Ascending aorta (tissue), 2 donors: ENCODE results near the gene RETREG3. TPM values are rescaled to one million over a fixed set of nuclear protein-coding genes. Genes with fewer than 3 reads are reported as not detected.

Source experiments
- DNase-seq, 2 donors: peaks; one replicate each; pipeline ENCODE4 v3.0.0-alpha.2; 2019; ENCODE audit warnings: low spot score in 2 of 2
- H3K27ac ChIP-seq, 2 donors: fragments of 200-600 bp; sonication (generic); one replicate each; pipeline ENCODE4 v1.5.1; 2016 to 2017; ENCODE audit warnings: mild to moderate bottlenecking in 1 of 2
- H3K27me3 ChIP-seq: fragments of 200-600 bp; sonication (generic); one replicate; pipeline ENCODE4 v1.5.1; 2017
- H3K36me3 ChIP-seq, 2 donors: fragments of 200-600 bp; sonication (generic); one replicate each; pipeline ENCODE4 v1.5.1; 2016
- H3K4me1 ChIP-seq, 2 donors: fragments of 200-600 bp; sonication (generic); one replicate each; pipeline ENCODE4 v1.5.1; 2016 to 2017; ENCODE audit warnings: mild to moderate bottlenecking in 1 of 2
- H3K4me3 ChIP-seq, 2 donors: fragments of 200-600 bp; sonication (generic); one replicate each; pipeline ENCODE4 v1.5.1; 2016 to 2017; ENCODE audit warnings: mild to moderate bottlenecking in 1 of 2
- H3K9me3 ChIP-seq, 2 donors: fragments of 200-600 bp; sonication (generic); one replicate each; pipeline ENCODE4 v1.5.1; 2016
- CTCF ChIP-seq, 3 experiments: fragments of 200-600 bp in 2 of 3; fragments of 450-650 bp in 1 of 3; sonication (generic) in 2 of 3; IDR thresholded peaks; one replicate each; pipeline ENCODE4 v1.5.1; 2016 to 2019; ENCODE audit warnings: antibody characterized with exemption in 3 of 3, mild to moderate bottlenecking in 1 of 3, moderate library complexity in 1 of 3
- intact Hi-C: fragments of 100-400 bp; cut with DNase I; formaldehyde crosslinking; loops from one replicate; pipeline ENCODE4 v1.15.1; 2023
- total RNA-seq: library from RNA; depleted of rRNA; stranded (reverse); fragments of >200 nt; gene quantifications from one replicate; pipeline ENCODE4 v1.1.0, GENCODE V29; 2016

RETREG3 gene
- total RNA-seq, 1 donor from 2014 or later: 51.3 TPM

- DNase-seq: no peak
- no peaks in the 10 kb centered on the region for H3K36me3 ChIP-seq
- H3K9me3 ChIP-seq: no peaks in the 10 kb centered on the region
- no peaks in the 10 kb centered on the region for H3K27me3 ChIP-seq
- no peak for TF ChIP-seq CTCF (IDR thresholded peaks at IDR 0.05)
- no peak overlapping the region for H3K27ac ChIP-seq
- intact Hi-C loops: no loop called here
- no peaks in the 10 kb centered on the region for H3K4me1 ChIP-seq
- H3K4me3 ChIP-seq: no peak overlapping the region
Observed at GRCh38 chr17:42647778-42648177, 38.6 kb upstream of the RETREG3 start.

- DNase-seq: no peak
- H3K36me3 ChIP-seq: no peaks in the 10 kb centered on the region
- TF ChIP-seq CTCF (IDR thresholded peaks at IDR 0.05): no peak
- no peak overlapping the region for H3K4me3 ChIP-seq
- no peaks in the 10 kb centered on the region for H3K4me1 ChIP-seq
- H3K27ac ChIP-seq: no peak overlapping the region
- intact Hi-C loops: no loop called here
- H3K27me3 ChIP-seq: no peaks in the 10 kb centered on the region
- H3K9me3 ChIP-seq: no peaks in the 10 kb centered on the region
Observed at GRCh38 chr17:42642336-42642735, 33.2 kb upstream of the RETREG3 start.

GRCh38 chr17:42640121-42640520 lies 30.9 kb upstream of the RETREG3 start:
- no peak for TF ChIP-seq CTCF (IDR thresholded peaks at IDR 0.05)
- H3K27ac ChIP-seq: no peak overlapping the region
- DNase-seq: no peak
- intact Hi-C loops: no loop called here
- no peak overlapping the region for H3K4me3 ChIP-seq
- H3K27me3 ChIP-seq: no peaks in the 10 kb centered on the region
- no peaks in the 10 kb centered on the region for H3K36me3 ChIP-seq
- no peaks in the 10 kb centered on the region for H3K9me3 ChIP-seq
- no peaks in the 10 kb centered on the region for H3K4me1 ChIP-seq

- H3K27me3 ChIP-seq: no peaks in the 10 kb centered on the region
- no peak overlapping the region for H3K4me3 ChIP-seq
- intact Hi-C loops: no loop called here
- no peaks in the 10 kb centered on the region for H3K4me1 ChIP-seq
- H3K36me3 ChIP-seq: no peaks in the 10 kb centered on the region
- H3K9me3 ChIP-seq: no peaks in the 10 kb centered on the region
- TF ChIP-seq CTCF (IDR thresholded peaks at IDR 0.05): no peak
- no peak overlapping the region for H3K27ac ChIP-seq
- DNase-seq: no peak
Observed at GRCh38 chr17:42639525-42640113, 30.4 kb upstream of the RETREG3 start.

- Histone ChIP-seq H3K27me3 (no peaks in the 10 kb centered on the region), H3K4me3 (no peak overlapping the region), H3K9me3 (no peaks in the 10 kb centered on the region), H3K36me3 (no peaks in the 10 kb centered on the region), H3K4me1 (no peaks in the 10 kb centered on the region), H3K27ac (no peak overlapping the region)
- no peak for DNase-seq
- TF ChIP-seq CTCF (IDR thresholded peaks at IDR 0.05): no peak
- intact Hi-C loops: no loop called here
Observed at GRCh38 chr17:42632949-42633444, 23.8 kb upstream of the RETREG3 start.
